ENCODE results near the gene CCDC24.

Gene CCDC24

GRCh38 chr1:43991476-43992231 lies at the start of gene CCDC24:
CCDC24 (plus strand) TSS chr1:43991599; CDS start chr1:43991879, 280 bp downstream.
- H3K27me3 ChIP-seq (replicated peaks; ENCODE audit: insufficient read depth, low read length), result no peaks in the 10 kb centered on the region
- peak within 1 kb of the TSS; percentile 17; the same call in 1 of the 2 replicates for H3K27ac ChIP-seq (ENCODE audit: low read length)
- H3K9ac ChIP-seq (ENCODE audit: low read length), result peak within 1 kb of the TSS; percentile 37; the same call in 1 of the 2 replicates
- H2AFZ ChIP-seq (ENCODE audit: low read length), result peak within 1 kb of the TSS; percentile 91
- H3F3A ChIP-seq (ENCODE audit: insufficient read depth, low read length), result peaks cover 16% of the 10 kb centered on the region
- no peaks in the 10 kb centered on the region for H3K36me3 ChIP-seq (replicated peaks; ENCODE audit: insufficient read depth, low read length)
- peaks cover 17% of the 10 kb centered on the region for H3K4me1 ChIP-seq (ENCODE audit: low read length)
- H3K9me3 ChIP-seq (replicated peaks; ENCODE audit: insufficient read depth, low read length), result no peaks in the 10 kb centered on the region
- no peak for TF ChIP-seq EZH2 (optimal IDR thresholded peaks at IDR 0.05; ENCODE audit: low read depth, low read length)
- H3K9me2 ChIP-seq (replicated peaks; ENCODE audit: insufficient read depth, low read length), result no peaks in the 10 kb centered on the region
- peak; percentile 82 for DNase-seq
- no peaks in the 10 kb centered on the region for H3K79me2 ChIP-seq (ENCODE audit: low read length)
- peak within 1 kb of the TSS; percentile 75 for H3K4me3 ChIP-seq (ENCODE audit: low read length)
- H3K4me2 ChIP-seq (ENCODE audit: low read depth, low read length), result peak within 1 kb of the TSS; percentile 87
- H4K20me1 ChIP-seq (ENCODE audit: insufficient read depth, low read length), result no peaks in the 10 kb centered on the region

- Histone ChIP-seq H3K9me2 (replicated peaks; ENCODE audit: insufficient read depth, low read length) (no peaks in the 10 kb centered on the region), H3K79me2 (ENCODE audit: low read length) (peaks cover 5% of the 10 kb centered on the region), H3K9me3 (replicated peaks; ENCODE audit: insufficient read depth, low read length) (no peaks in the 10 kb centered on the region), H3K27ac (ENCODE audit: low read length) (no peak overlapping the region), H3K4me3 (ENCODE audit: low read length) (no peak overlapping the region), H3K27me3 (replicated peaks; ENCODE audit: insufficient read depth, low read length) (no peaks in the 10 kb centered on the region), H3K4me2 (ENCODE audit: low read depth, low read length) (no peak overlapping the region), H3K9ac (ENCODE audit: low read length) (no peak overlapping the region), H2AFZ (ENCODE audit: low read length) (no peak overlapping the region), H4K20me1 (ENCODE audit: insufficient read depth, low read length) (no peaks in the 10 kb centered on the region), H3K36me3 (replicated peaks; ENCODE audit: insufficient read depth, low read length) (no peaks in the 10 kb centered on the region), H3F3A (ENCODE audit: insufficient read depth, low read length) (no peaks in the 10 kb centered on the region), H3K4me1 (ENCODE audit: low read length) (no peaks in the 10 kb centered on the region; the same call in 1 of the 2 replicates)
- TF ChIP-seq CTCF (IDR thresholded peaks at IDR 0.05; ENCODE audit: low read length) (no peak), EZH2phosphoT487 (IDR thresholded peaks at IDR 0.05; ENCODE audit: low read length) (no peak), EZH2 (optimal IDR thresholded peaks at IDR 0.05; ENCODE audit: low read depth, low read length) (no peak)
- DNase-seq, result no peak
These were observed 49.0 kb upstream of the CCDC24 start for GRCh38 chr1:43942411-43942810.

GRCh38 chr1:43944860-43945259 lies 46.5 kb upstream of the CCDC24 start:
- no peak overlapping the region for H3K4me3 ChIP-seq (ENCODE audit: low read length)
- H3K9me2 ChIP-seq (replicated peaks; ENCODE audit: insufficient read depth, low read length), result no peaks in the 10 kb centered on the region
- H3K36me3 ChIP-seq (replicated peaks; ENCODE audit: insufficient read depth, low read length), result no peaks in the 10 kb centered on the region
- H4K20me1 ChIP-seq (ENCODE audit: insufficient read depth, low read length), result no peaks in the 10 kb centered on the region
- H3K4me2 ChIP-seq (ENCODE audit: low read depth, low read length), result no peak overlapping the region
- peaks cover 11% of the 10 kb centered on the region for H3K4me1 ChIP-seq (ENCODE audit: low read length)
- no peak for DNase-seq
- H3K9me3 ChIP-seq (replicated peaks; ENCODE audit: insufficient read depth, low read length), result no peaks in the 10 kb centered on the region
- H3K9ac ChIP-seq (ENCODE audit: low read length), result no peak overlapping the region
- H2AFZ ChIP-seq (ENCODE audit: low read length), result no peak overlapping the region
- H3K27ac ChIP-seq (ENCODE audit: low read length), result no peak overlapping the region
- no peaks in the 10 kb centered on the region for H3K27me3 ChIP-seq (replicated peaks; ENCODE audit: insufficient read depth, low read length)
- TF ChIP-seq EZH2phosphoT487 (IDR thresholded peaks at IDR 0.05; ENCODE audit: low read length), result no peak
- no peak for TF ChIP-seq CTCF (IDR thresholded peaks at IDR 0.05; ENCODE audit: low read length)
- TF ChIP-seq EZH2 (optimal IDR thresholded peaks at IDR 0.05; ENCODE audit: low read depth, low read length), result no peak
- H3K79me2 ChIP-seq (ENCODE audit: low read length), result peaks cover 23% of the 10 kb centered on the region
- H3F3A ChIP-seq (ENCODE audit: insufficient read depth, low read length), result no peaks in the 10 kb centered on the region

All from MM.1S (cell line).